SK-N-SH (cell line): Measurements from ENCODE around the gene TNK2. TPM values are rescaled to one million over a fixed set of nuclear protein-coding genes. Genes with fewer than 3 reads are reported as not detected.

Experiments
- CTCF ChIA-PET: fragments of 300-600, 350-600 bp; formaldehyde crosslinking; extraction: SDS; loops from one replicate; lab custom pipeline; 2021; lab: Yijun Ruan, JAX
- POLR2A ChIA-PET: fragments of 350-600 bp; sonication (Branson Sonifier 250); formaldehyde crosslinking; extraction: SDS; loops from one replicate; lab custom pipeline; 2020; ENCODE audit warnings: antibody characterized with exemption, inconsistent platforms; lab: Yijun Ruan, JAX
- DNase-seq: peaks from one replicate; pipeline ENCODE4 v3.0.0; 2012
- H2AFZ ChIP-seq: fragments of 200-600 bp; sonication (generic); 2 replicates; pipeline ENCODE4 v1.8.1; 2016; ENCODE audit warnings: antibody characterized with exemption, mild to moderate bottlenecking, low read depth
- H3F3A ChIP-seq: fragments of 200-600 bp; sonication (generic); replicated peaks from 2 replicates; pipeline ENCODE3; 2016; ENCODE audit warnings: antibody characterized with exemption, mild to moderate bottlenecking; ENCODE audit not compliant: insufficient read depth
- H3K27ac ChIP-seq, 2 experiments: fragments of 200-500 bp in 1 of 2; fragments of 200-600 bp in 1 of 2; sonication (Bioruptor generic) in 1 of 2; sonication (generic), shearing (Covaris generic) in 1 of 2; 2 replicates each; pipeline versions ENCODE4 v1.5.1 to v1.6.1; 2014 to 2016; ENCODE audit warnings: low read depth in 2 of 2, inconsistent platforms in 1 of 2, low read length in 1 of 2, mild to moderate bottlenecking in 1 of 2, mixed read lengths in 1 of 2
- H3K27me3 ChIP-seq: fragments of 200-600 bp; sonication (generic), shearing (Covaris generic); 2 replicates; pipeline ENCODE4 v1.6.1; 2016; ENCODE audit warnings: mixed run types; ENCODE audit not compliant: insufficient read depth
- H3K36me3 ChIP-seq, 2 experiments: fragments of 200-500 bp in 1 of 2; fragments of 200-600 bp in 1 of 2; sonication (Bioruptor generic) in 1 of 2; sonication (generic) in 1 of 2; replicated peaks in 1 of 2; 2 replicates each; pipeline versions ENCODE3 to v1.5.1; 2014 to 2016; ENCODE audit warnings: low read length in 1 of 2, mild to moderate bottlenecking in 1 of 2; ENCODE audit not compliant: insufficient read depth in 2 of 2, control insufficient read depth in 1 of 2
- H3K4me1 ChIP-seq, 2 experiments: fragments of 200-500 bp in 1 of 2; fragments of 200-600 bp in 1 of 2; sonication (Bioruptor generic) in 1 of 2; sonication (generic), shearing (Covaris generic) in 1 of 2; 2 replicates each; pipeline versions ENCODE4 v1.5.1 to v1.6.1; 2014 to 2016; ENCODE audit warnings: low read depth in 1 of 2, low read length in 1 of 2, mixed run types in 1 of 2; ENCODE audit not compliant: insufficient read depth in 2 of 2, control insufficient read depth in 1 of 2
- H3K4me2 ChIP-seq: fragments of 200-600 bp; sonication (generic), shearing (Covaris generic); 2 replicates; pipeline ENCODE4 v1.6.1; 2017; ENCODE audit warnings: mixed run types
- H3K4me3 ChIP-seq, 2 experiments: fragments of 200-500 bp in 1 of 2; fragments of 200-600 bp in 1 of 2; sonication (Bioruptor generic) in 1 of 2; sonication (generic), shearing (Covaris generic) in 1 of 2; 2 replicates each; pipeline versions ENCODE4 v1.5.1 to v1.8.1; 2014 to 2016; ENCODE audit warnings: low read depth in 2 of 2, inconsistent platforms in 1 of 2, low read length in 1 of 2, mild to moderate bottlenecking in 1 of 2, mixed read lengths in 1 of 2, moderate library complexity in 1 of 2
- H3K79me2 ChIP-seq: fragments of 200-600 bp; sonication (generic); 2 replicates; pipeline ENCODE4 v1.8.1; 2017; ENCODE audit warnings: mild to moderate bottlenecking; ENCODE audit not compliant: insufficient read depth
- H3K9ac ChIP-seq: fragments of 200-600 bp; sonication (generic); 2 replicates; pipeline ENCODE4 v1.6.1; 2017; ENCODE audit warnings: mixed run types
- H3K9me2 ChIP-seq: fragments of 200-600 bp; sonication (generic); 2 replicates; pipeline ENCODE4 v1.6.1; 2017; ENCODE audit warnings: mixed run types
- H3K9me3 ChIP-seq: fragments of 200-600 bp; sonication (generic); 2 replicates; pipeline ENCODE4 v1.6.1; 2017; ENCODE audit warnings: mixed run types, mild to moderate bottlenecking, moderate library complexity
- H4K20me1 ChIP-seq: fragments of 200-600 bp; sonication (generic); 2 replicates; pipeline ENCODE4 v1.6.1; 2017; ENCODE audit warnings: mild to moderate bottlenecking, mixed run types; ENCODE audit not compliant: insufficient read depth
- EP300 ChIP-seq, 2 experiments: IDR thresholded peaks; 2 replicates each; pipeline versions ENCODE4 v1.4.0 to v1.6.1; 2012; ENCODE audit warnings: borderline replicate concordance in 1 of 2, low read depth in 1 of 2, low read length in 1 of 2
- EZH2phosphoT487 ChIP-seq: fragments of 200-600 bp; sonication (generic); IDR thresholded peaks from 2 replicates; pipeline ENCODE4 v1.6.1; 2017; ENCODE audit warnings: low read depth, mixed run types, mild to moderate bottlenecking, antibody characterized with exemption, moderate library complexity, borderline replicate concordance
- FOXJ3 ChIP-seq: sonication (generic); formaldehyde crosslinking; IDR thresholded peaks from 2 replicates; pipeline ENCODE4 v1.5.1; 2020; ENCODE audit warnings: mild to moderate bottlenecking, missing genetic modification reagents
- GATA2 ChIP-seq: sonication (generic); formaldehyde crosslinking; IDR thresholded peaks from 2 replicates; pipeline ENCODE4 v1.5.0; 2020; ENCODE audit warnings: mild to moderate bottlenecking, missing genetic modification reagents
- JUND ChIP-seq: IDR thresholded peaks from 2 replicates; pipeline ENCODE4 v1.4.0; 2012
- NRF1 ChIP-seq: IDR thresholded peaks from 2 replicates; pipeline ENCODE4 v1.6.1; 2012; ENCODE audit warnings: low read depth, mild to moderate bottlenecking, low read length
- POLR2AphosphoS5 ChIP-seq: IDR thresholded peaks from 2 replicates; pipeline ENCODE4 v1.6.1; 2012; ENCODE audit warnings: low read depth, low read length
- SIN3A ChIP-seq: IDR thresholded peaks from 2 replicates; pipeline ENCODE4 v1.6.1; 2012; ENCODE audit warnings: low read depth, mild to moderate bottlenecking, low read length, moderate library complexity, borderline replicate concordance
- SMC3 ChIP-seq: IDR thresholded peaks from 2 replicates; pipeline ENCODE4 v1.6.1; 2012; ENCODE audit warnings: low read depth, low read length, improper control_type of control experiment
- TCF12 ChIP-seq: IDR thresholded peaks from 2 replicates; pipeline ENCODE4 v1.4.0; 2012
- TEAD4 ChIP-seq: IDR thresholded peaks from 2 replicates; pipeline ENCODE4 v1.4.0; 2012; ENCODE audit warnings: mild to moderate bottlenecking, borderline replicate concordance; ENCODE audit not compliant: insufficient read depth
- YY1 ChIP-seq: IDR thresholded peaks from 2 replicates; pipeline ENCODE4 v1.4.0; 2012; ENCODE audit warnings: low read depth, mild to moderate bottlenecking
- WGBS: methylation state at CpG from one replicate; pipeline ENCODE4 v1.1.6; 2017; ENCODE audit warnings: low lambda C conversion rate; 5-methylcytosine and 5-hydroxymethylcytosine counted together
- polyA plus RNA-seq, 3 experiments: library from polyadenylated mRNA; depleted of rRNA; stranded (reverse); fragments of >200 nt; gene quantifications; 2 replicates each; pipeline ENCODE4 v1.2.3, GENCODE V29; 2012
- TF ChIP-seq, protein P1 (sequence below): fragments of 200-600 bp; sonication (generic); IDR thresholded peaks from 2 replicates; pipeline ENCODE4 v1.6.1; 2017; ENCODE audit warnings: antibody characterized with exemption, mild to moderate bottlenecking, moderate library complexity
- TF ChIP-seq, protein P2 (sequence below): fragments of 150-350 bp; IDR thresholded peaks from 2 replicates; pipeline ENCODE4 v1.6.1; 2017; ENCODE audit warnings: antibody characterized with exemption, low read length, low read depth, borderline replicate concordance
- TF ChIP-seq, protein P3 (sequence below): IDR thresholded peaks from 2 replicates; pipeline ENCODE4 v1.4.0; 2012; ENCODE audit warnings: low read depth, borderline replicate concordance

TNK2 gene
- polyA plus RNA-seq, 1 of the 3 experiments (the other 2 are of a cell fraction), result 17.3 TPM

DNA sequence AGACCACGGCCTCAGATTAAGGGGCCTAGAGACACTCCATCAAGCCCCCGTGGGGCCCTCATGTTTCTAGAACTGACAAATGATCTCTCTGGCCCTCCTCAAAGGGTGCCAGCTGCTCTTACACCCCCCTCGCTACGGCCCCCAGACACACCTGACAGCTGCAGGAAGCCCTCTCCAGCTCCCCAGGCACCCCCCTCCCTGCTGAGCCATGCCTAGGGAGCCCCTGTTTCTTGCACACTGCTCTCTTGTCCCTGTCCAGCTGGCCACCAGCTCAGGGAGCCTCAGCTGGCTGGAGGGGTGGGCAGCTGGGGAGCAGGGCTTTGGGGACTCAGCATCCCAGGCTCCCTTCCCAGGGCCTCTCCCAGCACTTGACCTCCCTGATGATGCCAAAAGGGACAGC lies 14.8 kb downstream of the TNK2 start:
- Histone ChIP-seq H3K9me2 (no peaks in the 10 kb centered on the region), H3K4me3 (no peak overlapping the region), H3K79me2 (peaks cover 69% of the 10 kb centered on the region), H3K9ac (no peak overlapping the region), H3K4me2 (peak overlapping the region; percentile 93), H3K9me3 (no peaks in the 10 kb centered on the region), H2AFZ (no peak overlapping the region), H3K27ac (peak overlapping the region; percentile 65 to 92; a peak in 3 of 4 replicates), H3F3A (peaks cover 37% of the 10 kb centered on the region), H3K36me3 (no peaks in the 10 kb centered on the region), H3K4me1 (peaks cover 41 to 56% of the 10 kb centered on the region in 2 experiments; a peak in 3 of 4 replicates), H4K20me1 (peaks cover 19% of the 10 kb centered on the region; the same call in 1 of the 2 replicates), H3K27me3 (no peaks in the 10 kb centered on the region)
- TF ChIP-seq JUND, result no peak
- no peak for TF ChIP-seq YY1
- CTCF ChIA-PET, result interaction anchor here (1.1 to 29.0 kb wide), 9 partner anchors 9 to 146 kb away, joined by 4 to 606 read pairs (median 21); partner anchors contain the start of gene TNK2
- WGBS, result 77% methylated on average over 3 of the region's 4 CpGs
- no peak for DNase-seq
- POLR2A ChIA-PET, result interaction anchor here (1.9 to 2.2 kb wide), 2 partner anchors 32 to 34 kb away, joined by 5 to 7 read pairs; no protein-coding TSS in a partner anchor

DNA sequence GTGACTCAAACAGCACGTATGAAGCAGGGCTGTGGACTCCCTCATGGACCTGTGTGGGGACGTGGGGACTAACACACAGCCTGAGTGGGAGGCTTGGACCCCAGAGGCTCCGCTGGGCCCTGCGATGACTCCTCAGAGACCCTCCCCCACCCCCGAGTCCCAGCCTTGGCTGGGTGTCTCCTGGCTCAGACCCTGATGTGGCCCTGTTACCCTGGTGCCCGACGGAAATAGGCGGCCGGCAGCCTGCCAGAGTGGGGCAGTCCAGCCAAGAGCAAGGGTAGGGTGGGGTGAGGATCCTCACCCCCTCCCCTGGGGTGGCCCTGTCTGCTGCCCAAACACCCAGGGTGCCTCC lies 15.3 kb downstream of the TNK2 start:
- peak overlapping the region; percentile 47 for H3K9ac ChIP-seq
- H3K4me2 ChIP-seq, result peak overlapping the region; percentile 93

More for the DNA sequence above, 15.3 kb downstream of the TNK2 start:
- peaks cover 37% of the 10 kb centered on the region for H3F3A ChIP-seq
- H3K9me3 ChIP-seq, result no peaks in the 10 kb centered on the region
- H3K27ac ChIP-seq, result peak overlapping the region; percentile 65 to 92
- no peaks in the 10 kb centered on the region for H3K9me2 ChIP-seq
- POLR2A ChIA-PET, result interaction anchor here (1.2 to 2.2 kb wide), 2 partner anchors 31 to 34 kb away, joined by 4 to 5 read pairs; no protein-coding TSS in a partner anchor
- TF ChIP-seq JUND (no peak), YY1 (no peak), FOXJ3 (no peak), TCF12 (no peak), GATA2 (CRISPR knock-in tag) (no peak), EZH2phosphoT487 (no peak), TEAD4 (no peak), EP300 (IDR thresholded peaks at IDR 0.05; ENCODE audit: borderline replicate concordance in 1 of 2, low read depth in 1 of 2, low read length in 1 of 2) (no peak), SMC3 (no peak), NRF1 (no peak), POLR2AphosphoS5 (no peak), SIN3A (no peak)
- TF ChIP-seq, protein P1, sequence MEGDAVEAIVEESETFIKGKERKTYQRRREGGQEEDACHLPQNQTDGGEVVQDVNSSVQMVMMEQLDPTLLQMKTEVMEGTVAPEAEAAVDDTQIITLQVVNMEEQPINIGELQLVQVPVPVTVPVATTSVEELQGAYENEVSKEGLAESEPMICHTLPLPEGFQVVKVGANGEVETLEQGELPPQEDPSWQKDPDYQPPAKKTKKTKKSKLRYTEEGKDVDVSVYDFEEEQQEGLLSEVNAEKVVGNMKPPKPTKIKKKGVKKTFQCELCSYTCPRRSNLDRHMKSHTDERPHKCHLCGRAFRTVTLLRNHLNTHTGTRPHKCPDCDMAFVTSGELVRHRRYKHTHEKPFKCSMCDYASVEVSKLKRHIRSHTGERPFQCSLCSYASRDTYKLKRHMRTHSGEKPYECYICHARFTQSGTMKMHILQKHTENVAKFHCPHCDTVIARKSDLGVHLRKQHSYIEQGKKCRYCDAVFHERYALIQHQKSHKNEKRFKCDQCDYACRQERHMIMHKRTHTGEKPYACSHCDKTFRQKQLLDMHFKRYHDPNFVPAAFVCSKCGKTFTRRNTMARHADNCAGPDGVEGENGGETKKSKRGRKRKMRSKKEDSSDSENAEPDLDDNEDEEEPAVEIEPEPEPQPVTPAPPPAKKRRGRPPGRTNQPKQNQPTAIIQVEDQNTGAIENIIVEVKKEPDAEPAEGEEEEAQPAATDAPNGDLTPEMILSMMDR, result no peak
- TF ChIP-seq, protein P2, sequence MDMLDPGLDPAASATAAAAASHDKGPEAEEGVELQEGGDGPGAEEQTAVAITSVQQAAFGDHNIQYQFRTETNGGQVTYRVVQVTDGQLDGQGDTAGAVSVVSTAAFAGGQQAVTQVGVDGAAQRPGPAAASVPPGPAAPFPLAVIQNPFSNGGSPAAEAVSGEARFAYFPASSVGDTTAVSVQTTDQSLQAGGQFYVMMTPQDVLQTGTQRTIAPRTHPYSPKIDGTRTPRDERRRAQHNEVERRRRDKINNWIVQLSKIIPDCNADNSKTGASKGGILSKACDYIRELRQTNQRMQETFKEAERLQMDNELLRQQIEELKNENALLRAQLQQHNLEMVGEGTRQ, result no peak
- TF ChIP-seq, protein P3, sequence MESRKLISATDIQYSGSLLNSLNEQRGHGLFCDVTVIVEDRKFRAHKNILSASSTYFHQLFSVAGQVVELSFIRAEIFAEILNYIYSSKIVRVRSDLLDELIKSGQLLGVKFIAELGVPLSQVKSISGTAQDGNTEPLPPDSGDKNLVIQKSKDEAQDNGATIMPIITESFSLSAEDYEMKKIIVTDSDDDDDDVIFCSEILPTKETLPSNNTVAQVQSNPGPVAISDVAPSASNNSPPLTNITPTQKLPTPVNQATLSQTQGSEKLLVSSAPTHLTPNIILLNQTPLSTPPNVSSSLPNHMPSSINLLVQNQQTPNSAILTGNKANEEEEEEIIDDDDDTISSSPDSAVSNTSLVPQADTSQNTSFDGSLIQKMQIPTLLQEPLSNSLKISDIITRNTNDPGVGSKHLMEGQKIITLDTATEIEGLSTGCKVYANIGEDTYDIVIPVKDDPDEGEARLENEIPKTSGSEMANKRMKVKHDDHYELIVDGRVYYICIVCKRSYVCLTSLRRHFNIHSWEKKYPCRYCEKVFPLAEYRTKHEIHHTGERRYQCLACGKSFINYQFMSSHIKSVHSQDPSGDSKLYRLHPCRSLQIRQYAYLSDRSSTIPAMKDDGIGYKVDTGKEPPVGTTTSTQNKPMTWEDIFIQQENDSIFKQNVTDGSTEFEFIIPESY, result no peak
- peak; percentile 61 for DNase-seq
- peaks cover 19% of the 10 kb centered on the region; the same call in 1 of the 2 replicates for H4K20me1 ChIP-seq
- peaks cover 69% of the 10 kb centered on the region for H3K79me2 ChIP-seq
- H3K4me1 ChIP-seq, result peaks cover 38 to 51% of the 10 kb centered on the region in 2 experiments; a peak in 3 of 4 replicates
- peak overlapping the region; percentile 25 to 49; a peak in 3 of 4 replicates for H3K4me3 ChIP-seq
- 12% methylated on average over 4 of the region's 9 CpGs for WGBS
- CTCF ChIA-PET, result interaction anchor here (0.6 to 29.0 kb wide), 7 partner anchors 8 to 37 kb away, joined by 3 to 606 read pairs (median 52); partner anchors contain the start of gene TNK2
- no peaks in the 10 kb centered on the region for H3K27me3 ChIP-seq
- H3K36me3 ChIP-seq, result no peaks in the 10 kb centered on the region
- 0 out of 2 replicates have a peak overlapping the region, but pooled peaks have one; percentile 74 for H2AFZ ChIP-seq
